ENCODE measurements around the gene GPRC5C. TPM values are rescaled to one million over a fixed set of nuclear protein-coding genes. Genes with fewer than 3 reads are reported as not detected.

Gene GPRC5C
- polyA plus RNA-seq, 2 of the 4 experiments (the other 2 are of a cell fraction), result 36.5 to 49.2 TPM

DNA sequence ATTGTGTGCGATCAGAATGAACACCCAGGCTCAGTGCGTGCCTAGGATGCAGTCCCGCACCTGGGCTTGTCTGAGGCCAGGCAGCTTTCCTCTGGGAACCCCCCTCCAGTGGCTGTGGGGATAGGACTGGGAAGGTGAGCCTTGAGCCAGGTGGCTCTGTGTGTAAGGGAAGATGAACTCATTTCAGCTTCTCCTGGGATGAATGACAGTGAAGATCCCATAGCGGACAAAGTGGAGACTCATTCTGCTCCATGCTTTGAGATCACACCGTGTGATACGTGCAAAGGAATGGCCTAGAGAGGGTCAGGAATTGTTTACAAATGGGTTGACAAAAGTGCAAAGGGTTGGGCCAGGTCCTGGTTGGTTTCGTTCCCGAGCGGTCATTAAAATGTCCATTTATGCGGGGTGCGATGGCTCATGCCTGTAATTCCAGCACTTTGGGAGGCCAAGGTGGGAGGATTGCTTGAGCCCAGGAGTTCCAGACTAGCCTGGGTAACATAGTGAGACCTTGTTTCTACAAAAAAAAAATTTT lies 15.8 kb downstream of the GPRC5C start (continued):
- no peak for TF ChIP-seq ESRRA (IDR thresholded peaks at IDR 0.05; ENCODE audit: borderline replicate concordance, low read length)

GRCh38 chr17:74448756-74449155 lies 16.9 kb downstream of the GPRC5C start:
- H3K4me3 ChIP-seq, result no peak overlapping the region
- no peak for FAIRE-seq
- peaks cover 6% of the 10 kb centered on the region for H3K4me1 ChIP-seq
- H3K27ac ChIP-seq, result no peak overlapping the region
- H3K4me2 ChIP-seq, result no peak overlapping the region
- 83% methylated on average over 8 of the region's 8 CpGs for WGBS (ENCODE audit: missing lambda C conversion rate)
- DNase-seq (ENCODE audit: low read depth in 1 of 2, low spot score in 1 of 2), result no peak
- no peak for ATAC-seq
- no peaks in the 10 kb centered on the region for H3K9me3 ChIP-seq
- ChIA-PET CTCF (interaction anchor here (0.8 to 10.1 kb wide), 4 partner anchors 9 to 152 kb away, joined by 3 to 109 read pairs (median 24); no protein-coding TSS in a partner anchor), POLR2A (no interaction called here)
- TF ChIP-seq, protein P1, sequence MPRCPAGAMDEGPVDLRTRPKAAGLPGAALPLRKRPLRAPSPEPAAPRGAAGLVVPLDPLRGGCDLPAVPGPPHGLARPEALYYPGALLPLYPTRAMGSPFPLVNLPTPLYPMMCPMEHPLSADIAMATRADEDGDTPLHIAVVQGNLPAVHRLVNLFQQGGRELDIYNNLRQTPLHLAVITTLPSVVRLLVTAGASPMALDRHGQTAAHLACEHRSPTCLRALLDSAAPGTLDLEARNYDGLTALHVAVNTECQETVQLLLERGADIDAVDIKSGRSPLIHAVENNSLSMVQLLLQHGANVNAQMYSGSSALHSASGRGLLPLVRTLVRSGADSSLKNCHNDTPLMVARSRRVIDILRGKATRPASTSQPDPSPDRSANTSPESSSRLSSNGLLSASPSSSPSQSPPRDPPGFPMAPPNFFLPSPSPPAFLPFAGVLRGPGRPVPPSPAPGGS (IDR thresholded peaks at IDR 0.05), result no peak
- TF ChIP-seq EP300 (IDR thresholded peaks at IDR 0.05), result no peak
- TF ChIP-seq RCOR1 (IDR thresholded peaks at IDR 0.05; ENCODE audit: low read depth, low read length), result no peak
- TF ChIP-seq, protein P2, sequence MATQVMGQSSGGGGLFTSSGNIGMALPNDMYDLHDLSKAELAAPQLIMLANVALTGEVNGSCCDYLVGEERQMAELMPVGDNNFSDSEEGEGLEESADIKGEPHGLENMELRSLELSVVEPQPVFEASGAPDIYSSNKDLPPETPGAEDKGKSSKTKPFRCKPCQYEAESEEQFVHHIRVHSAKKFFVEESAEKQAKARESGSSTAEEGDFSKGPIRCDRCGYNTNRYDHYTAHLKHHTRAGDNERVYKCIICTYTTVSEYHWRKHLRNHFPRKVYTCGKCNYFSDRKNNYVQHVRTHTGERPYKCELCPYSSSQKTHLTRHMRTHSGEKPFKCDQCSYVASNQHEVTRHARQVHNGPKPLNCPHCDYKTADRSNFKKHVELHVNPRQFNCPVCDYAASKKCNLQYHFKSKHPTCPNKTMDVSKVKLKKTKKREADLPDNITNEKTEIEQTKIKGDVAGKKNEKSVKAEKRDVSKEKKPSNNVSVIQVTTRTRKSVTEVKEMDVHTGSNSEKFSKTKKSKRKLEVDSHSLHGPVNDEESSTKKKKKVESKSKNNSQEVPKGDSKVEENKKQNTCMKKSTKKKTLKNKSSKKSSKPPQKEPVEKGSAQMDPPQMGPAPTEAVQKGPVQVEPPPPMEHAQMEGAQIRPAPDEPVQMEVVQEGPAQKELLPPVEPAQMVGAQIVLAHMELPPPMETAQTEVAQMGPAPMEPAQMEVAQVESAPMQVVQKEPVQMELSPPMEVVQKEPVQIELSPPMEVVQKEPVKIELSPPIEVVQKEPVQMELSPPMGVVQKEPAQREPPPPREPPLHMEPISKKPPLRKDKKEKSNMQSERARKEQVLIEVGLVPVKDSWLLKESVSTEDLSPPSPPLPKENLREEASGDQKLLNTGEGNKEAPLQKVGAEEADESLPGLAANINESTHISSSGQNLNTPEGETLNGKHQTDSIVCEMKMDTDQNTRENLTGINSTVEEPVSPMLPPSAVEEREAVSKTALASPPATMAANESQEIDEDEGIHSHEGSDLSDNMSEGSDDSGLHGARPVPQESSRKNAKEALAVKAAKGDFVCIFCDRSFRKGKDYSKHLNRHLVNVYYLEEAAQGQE (IDR thresholded peaks at IDR 0.05), result no peak
- TF ChIP-seq HOXB5 (CRISPR knock-in tag; IDR thresholded peaks at IDR 0.05), result no peak
- no peak for TF ChIP-seq KDM5A (IDR thresholded peaks at IDR 0.05)

DNA sequence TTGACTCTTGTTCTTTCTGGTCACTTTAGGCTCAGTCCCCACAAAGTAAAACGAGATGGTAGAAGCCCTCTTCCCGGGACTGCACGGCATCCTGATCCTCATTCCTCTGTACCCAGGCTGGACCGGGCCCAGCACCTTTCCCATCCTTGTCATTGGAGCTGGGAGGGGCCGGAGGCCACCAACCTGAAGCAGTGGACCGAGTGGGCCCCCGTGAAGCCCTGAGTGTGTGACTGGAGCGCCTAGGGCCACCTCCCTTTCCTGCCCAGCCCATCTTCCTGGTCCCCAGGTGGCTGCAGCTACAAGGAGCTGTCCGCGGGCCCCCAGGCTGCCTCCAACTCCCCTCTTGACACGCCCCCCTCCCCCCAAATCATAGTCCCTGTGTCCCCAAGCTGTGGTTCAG lies 17.4 kb downstream of the GPRC5C start:
- H3K27ac ChIP-seq, result no peak overlapping the region
- ChIA-PET POLR2A (no interaction called here), CTCF (interaction anchor here (0.8 to 10.1 kb wide), 5 partner anchors 8 to 153 kb away, joined by 3 to 109 read pairs (median 5); no protein-coding TSS in a partner anchor)
- no peak for DNase-seq (ENCODE audit: low read depth in 1 of 2, low spot score in 1 of 2)
- WGBS (ENCODE audit: missing lambda C conversion rate), result 75% methylated on average over 11 of the region's 11 CpGs
- ATAC-seq, result no peak
- H3K4me2 ChIP-seq, result no peak overlapping the region
- no peak for FAIRE-seq
- H3K4me1 ChIP-seq, result peaks cover 6% of the 10 kb centered on the region
- H3K9me3 ChIP-seq, result no peaks in the 10 kb centered on the region
- TF ChIP-seq ZC3H11A (IDR thresholded peaks at IDR 0.05) (no peak), GATA3 (IDR thresholded peaks at IDR 0.05; ENCODE audit: borderline replicate concordance) (no peak), KDM5A (IDR thresholded peaks at IDR 0.05) (no peak), CTCF (IDR thresholded peaks at IDR 0.05) (no peak), FOXS1 (CRISPR knock-in tag; IDR thresholded peaks at IDR 0.05) (no peak), CHD2 (IDR thresholded peaks at IDR 0.05; ENCODE audit: low read length, partially characterized antibody) (no peak), FOSL2 (IDR thresholded peaks at IDR 0.05) (no peak), FOSL2 (CRISPR knock-in tag; IDR thresholded peaks at IDR 0.05) (no peak), CBX2 (IDR thresholded peaks at IDR 0.05; ENCODE audit: borderline replicate concordance, low read depth) (no peak), SREBF2 (IDR thresholded peaks at IDR 0.05) (no peak)
- TF ChIP-seq, protein P3, sequence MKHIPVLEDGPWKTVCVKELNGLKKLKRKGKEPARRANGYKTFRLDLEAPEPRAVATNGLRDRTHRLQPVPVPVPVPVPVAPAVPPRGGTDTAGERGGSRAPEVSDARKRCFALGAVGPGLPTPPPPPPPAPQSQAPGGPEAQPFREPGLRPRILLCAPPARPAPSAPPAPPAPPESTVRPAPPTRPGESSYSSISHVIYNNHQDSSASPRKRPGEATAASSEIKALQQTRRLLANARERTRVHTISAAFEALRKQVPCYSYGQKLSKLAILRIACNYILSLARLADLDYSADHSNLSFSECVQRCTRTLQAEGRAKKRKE (CRISPR knock-in tag; IDR thresholded peaks at IDR 0.05; ENCODE audit: low read depth), result no peak
- H3K4me3 ChIP-seq, result no peak overlapping the region
